Stimulated activated CD8-positive, alpha-beta memory T cell treated with anti-CD3 and anti-CD28 coated beads, Interleukin-12 subunit alpha, Interleukin-12 subunit beta, amount 100 ng/mL, for 4 hours (primary cell): Measurements from ENCODE around the gene RNU2-63P.
"Not testable (repeated sequence)": the region's sequence is repeated elsewhere in the genome, so short reads cannot be mapped to it uniquely, and the experiment has no call there.

Experiments
- DNase-seq: peaks from one replicate; pipeline ENCODE4 v3.0.0-alpha.2; 2020; ENCODE audit warnings: low read depth

Gene RNU2-63P

GRCh38 chr2:88016086-88016959 lies at the start of gene RNU2-63P:
RNU2-63P (minus strand) TSS chr2:88016547.
- peak; percentile 66 for DNase-seq

- DNase-seq, result no peak
Measured at GRCh38 chr2:88061295-88061694, 44.9 kb upstream of the RNU2-63P start.

- DNase-seq, result no peak
Measured at GRCh38 chr2:88060907-88061275, 44.5 kb upstream of the RNU2-63P start.

- DNase-seq, result no peak
Measured at GRCh38 chr2:88059979-88060906, 43.9 kb upstream of the RNU2-63P start.

GRCh38 chr2:88058191-88058590 lies 41.8 kb upstream of the RNU2-63P start:
- no peak for DNase-seq

- no peak for DNase-seq
Measured at GRCh38 chr2:88057437-88057844, 41.1 kb upstream of the RNU2-63P start.

- DNase-seq, result peak; percentile 91
Measured at GRCh38 chr2:88055371-88056128, 39.2 kb upstream of the RNU2-63P start, which contains the start of gene KRCC1. KRCC1 (minus strand) TSS chr2:88055783; CDS start chr2:88028563, 27,220 bp downstream.

- DNase-seq, result no peak
Measured at GRCh38 chr2:88054782-88055370, 38.5 kb upstream of the RNU2-63P start.

GRCh38 chr2:88053934-88054781 lies 37.8 kb upstream of the RNU2-63P start:
- DNase-seq, result no peak

GRCh38 chr2:88053296-88053695 lies 36.9 kb upstream of the RNU2-63P start:
- no peak for DNase-seq

GRCh38 chr2:88051792-88052191 lies 35.4 kb upstream of the RNU2-63P start:
- DNase-seq, result no peak

- no peak for DNase-seq
Measured at GRCh38 chr2:88049622-88050021, 33.3 kb upstream of the RNU2-63P start.

- DNase-seq, result no peak
Measured at GRCh38 chr2:88048541-88048940, 32.2 kb upstream of the RNU2-63P start.

- DNase-seq, result not testable (repeated sequence)
Measured at GRCh38 chr2:88045561-88045960, 29.2 kb upstream of the RNU2-63P start.

- no peak for DNase-seq
Measured at GRCh38 chr2:88042476-88042875, 26.1 kb upstream of the RNU2-63P start.

GRCh38 chr2:88038263-88039105 lies 22.1 kb upstream of the RNU2-63P start:
- DNase-seq, result no peak

- DNase-seq, result no peak
Measured at GRCh38 chr2:88036606-88037005, 20.3 kb upstream of the RNU2-63P start.

- no peak for DNase-seq
Measured at GRCh38 chr2:88036182-88036581, 19.8 kb upstream of the RNU2-63P start.

- no peak for DNase-seq
Measured at GRCh38 chr2:88032070-88032702, 15.8 kb upstream of the RNU2-63P start.
